Pancreas (tissue), 10 donors: ENCODE data around the gene PEAK3. TPM values are rescaled to one million over a fixed set of nuclear protein-coding genes. Genes with fewer than 3 reads are reported as not detected.

ENCODE experiments used
- ATAC-seq, 4 donors: fragments of 200-7000 bp; cut with Tn5 transposase; one replicate each; pipeline versions ENCODE4 v1.8.0 to v1.9.1; 2020; ENCODE audit warnings: mild to moderate bottlenecking in 4 of 4, moderate library complexity in 4 of 4
- DNase-seq, 6 donors: peaks; one replicate each; pipeline ENCODE4 v3.0.0-alpha.2; 2020
- FAIRE-seq: peaks from 2 replicates; lab custom pipeline; 2012; peaks lifted over from hg19 to GRCh38; lab: Jason Lieb, UNC
- H3K27ac ChIP-seq, 4 donors: fragments of 200-600 bp; sonication (generic); 1 replicate in 3 of 4; 2 replicates in 1 of 4; pipeline versions ENCODE4 v1.5.0 to v1.8.0; 2020
- H3K27me3 ChIP-seq, 4 donors: fragments of 200-600 bp; one replicate each; pipeline ENCODE4 v1.8.0; 2021
- H3K36me3 ChIP-seq, 3 donors: fragments of 200-600 bp; sonication (generic) in 1 of 3; one replicate each; pipeline versions ENCODE4 v1.5.0 to v1.8.0; 2020 to 2021
- H3K4me1 ChIP-seq, 3 donors: fragments of 200-600 bp; one replicate each; pipeline ENCODE4 v1.8.0; 2021
- H3K4me3 ChIP-seq, 4 donors: fragments of 200-600 bp; sonication (generic) in 2 of 4; one replicate each; pipeline versions ENCODE4 v1.5.0 to v1.8.0; 2020 to 2021
- H3K9me3 ChIP-seq, 4 donors: fragments of 200-600 bp; one replicate each; pipeline ENCODE4 v1.8.0; 2021
- CTCF ChIP-seq, 4 donors: fragments of 200-600 bp; sonication (generic) in 3 of 4; IDR thresholded peaks; one replicate each; pipeline versions ENCODE4 v1.5.0 to v1.8.0; 2021; ENCODE audit warnings: antibody characterized with exemption in 4 of 4
- WGBS, 2 donors: extraction: QIAGEN DNeasy Blood & Tissue Kit; methylation state at CpG; one replicate each; pipeline ENCODE4 v1.1.7; 2013; 5-methylcytosine and 5-hydroxymethylcytosine counted together
- intact Hi-C, 3 donors: fragments of 100-400 bp; cut with DNase I; formaldehyde crosslinking; loops; one replicate each; pipeline versions ENCODE4 v1.11.1 to v1.14.2; 2022
- polyA plus RNA-seq, 2 donors: library from polyadenylated mRNA; stranded (reverse); fragments of 200-250 nt; gene quantifications; one replicate each; pipeline ENCODE4 v1.2.3, GENCODE V29; 2013
- total RNA-seq, 6 donors: library from RNA; stranded (reverse); fragmentation: NEBNext Ultra II Directional in 4 of 6; extraction: Animal tissue kit (Norgen Biotek cat#: 25700) in 4 of 6; gene quantifications; one replicate each; pipeline versions ENCODE4 v1.2.1 to v1.2.4, GENCODE V29; 2021 to 2023
- donor health status: healthy with polysubstance abuse.
- donor health status: DM: no; HTN: no; CAD: no; lungs with moderate emphysema.
- donor health status: DM: no; HTN: no; CAD: no.
- donor health status: control.
- donor health status: control.
- donor health status: Bipolar disorder and iron deficiency.
- donor health status: DM: yes; HTN: yes; CAD: no.
- donor health status: DM: no; HTN: no; CAD: no.
- donor health status: DM: no; HTN: no; CAD: no.
- donor health status: DM: yes; HTN: yes; CAD: no.

Gene PEAK3
- total and polyA plus RNA-seq, 8 donors: 0.04 to 0.81 (median 0.16) TPM; not detected in 2

GRCh38 chr19:2280633-2281264, 1.2 kb downstream of the PEAK3 start:
- ATAC-seq (peak; percentile 43 to 83 (median 60)), FAIRE-seq (no peak), DNase-seq (peak in 4 of 6 donors; percentile 63 to 80 (median 69))
- Histone ChIP-seq H3K4me1 (peaks cover 0 to 5% (median 0%) of the 10 kb centered on the region in 3 donors), H3K4me3 (no peak overlapping the region), H3K27me3 (no peaks in the 10 kb centered on the region), H3K36me3 (no peaks in the 10 kb centered on the region), H3K27ac (no peak overlapping the region), H3K9me3 (no peaks in the 10 kb centered on the region)
- TF ChIP-seq CTCF (IDR thresholded peaks at IDR 0.05): no peak
- 50 to 54% methylated on average over 22 to 26 of the region's 26 CpGs for WGBS, 2 donors
- intact Hi-C loops: no loop called here

GRCh38 chr19:2278459-2279158, 3.4 kb downstream of the PEAK3 start:
- FAIRE-seq: no peak
- no peak for ATAC-seq
- Histone ChIP-seq H3K27me3 (no peaks in the 10 kb centered on the region), H3K36me3 (no peaks in the 10 kb centered on the region), H3K4me1 (peaks cover 0 to 5% (median under 1%) of the 10 kb centered on the region in 3 donors), H3K9me3 (no peaks in the 10 kb centered on the region), H3K4me3 (no peak overlapping the region), H3K27ac (no peak overlapping the region)
- 80 to 81% methylated on average over 33 of the region's 33 CpGs for WGBS, 2 donors
- DNase-seq: no peak
- TF ChIP-seq CTCF (IDR thresholded peaks at IDR 0.05): no peak
- intact Hi-C loops: loop anchor here in 2 of 3 donors (5.0 kb wide), 2 partner anchors 109 to 114 kb away; no protein-coding TSS in a partner anchor

GRCh38 chr19:2277138-2277537, 4.8 kb downstream of the PEAK3 start:
- H3K9me3 ChIP-seq: no peaks in the 10 kb centered on the region
- H3K4me3 ChIP-seq: no peak overlapping the region
- H3K36me3 ChIP-seq: peaks cover 0 to 12% (median 0%) of the 10 kb centered on the region in 3 donors
- ATAC-seq: no peak
- intact Hi-C loops: loop anchor here in 2 of 3 donors (5.0 kb wide), 2 partner anchors 110 to 115 kb away; no protein-coding TSS in a partner anchor
- DNase-seq: no peak
- no peak overlapping the region for H3K27ac ChIP-seq
- no peaks in the 10 kb centered on the region for H3K27me3 ChIP-seq
- WGBS, 2 donors: 75 to 78% methylated on average over 8 to 9 of the region's 9 CpGs
- no peak for FAIRE-seq
- H3K4me1 ChIP-seq: peaks cover 8 to 17% (median 12%) of the 10 kb centered on the region in 3 donors
- no peak for TF ChIP-seq CTCF (IDR thresholded peaks at IDR 0.05)

DNA sequence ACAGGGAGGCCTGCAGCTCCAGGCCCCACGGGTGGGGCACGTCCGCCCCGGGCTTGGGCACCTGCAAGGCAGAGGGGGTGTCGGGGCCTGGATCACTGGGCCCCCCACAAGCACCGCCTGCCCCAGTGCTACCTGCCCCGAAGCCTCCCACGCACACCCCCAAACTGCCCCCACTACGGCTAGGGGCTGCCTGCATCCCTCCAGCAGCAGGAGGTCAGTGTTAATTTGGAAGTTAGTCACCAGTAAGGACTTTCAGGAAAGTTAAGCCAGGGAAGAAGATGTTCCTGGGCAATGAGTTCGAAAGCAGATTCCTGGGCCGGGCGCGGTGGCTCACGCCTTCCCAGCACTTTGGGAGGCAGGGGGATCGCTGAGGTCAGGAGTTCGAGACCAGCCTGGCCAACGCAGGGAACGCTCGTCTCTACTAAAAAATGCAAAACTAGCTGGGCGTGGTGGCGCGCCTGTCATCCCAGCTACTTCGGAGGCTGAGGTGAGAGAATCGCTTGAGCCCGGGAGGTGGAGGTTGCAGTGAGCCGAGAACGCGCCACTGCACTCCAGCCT, 5.5 kb downstream of the PEAK3 start:
- DNase-seq (no peak), FAIRE-seq (no peak), ATAC-seq (no peak)
- no peak overlapping the region for H3K4me3 ChIP-seq
- peaks cover 0 to 13% (median 5%) of the 10 kb centered on the region in 3 donors for H3K36me3 ChIP-seq
- H3K4me1 ChIP-seq: peaks cover 8 to 22% (median 12%) of the 10 kb centered on the region in 3 donors
- no peak for TF ChIP-seq CTCF (IDR thresholded peaks at IDR 0.05)
- no peaks in the 10 kb centered on the region for H3K9me3 ChIP-seq
- intact Hi-C loops: loop anchor here in 2 of 3 donors (5.0 kb wide), 2 partner anchors 111 to 116 kb away; no protein-coding TSS in a partner anchor
- no peak overlapping the region for H3K27ac ChIP-seq
- H3K27me3 ChIP-seq: no peaks in the 10 kb centered on the region
- 93% methylated on average over 28 of the region's 28 CpGs for WGBS, 2 donors
